H9 (cell line): ENCODE data around the gene NOX1. TPM values are rescaled to one million over a fixed set of nuclear protein-coding genes. Genes with fewer than 3 reads are reported as not detected.

Experiments
- DNase-seq: peaks from one replicate; pipeline ENCODE4 v3.0.0-alpha.2; 2017
- H2AFZ ChIP-seq: one replicate; pipeline ENCODE4 v1.6.1; 2013; ENCODE audit warnings: mild to moderate bottlenecking, low read length, control low read depth, moderate library complexity
- H2AK5ac ChIP-seq: 2 replicates; pipeline ENCODE4 v1.6.1; 2013; ENCODE audit warnings: low read length, control low read depth, mixed read lengths; ENCODE audit not compliant: insufficient read length
- H2BK120ac ChIP-seq: one replicate; pipeline ENCODE4 v1.6.1; 2013; ENCODE audit warnings: low read depth, mild to moderate bottlenecking, low read length, control low read depth, inconsistent platforms; ENCODE audit not compliant: poor library complexity, severe bottlenecking
- H2BK12ac ChIP-seq: 2 replicates; pipeline ENCODE4 v1.6.1; 2013; ENCODE audit warnings: low read length, control low read depth, mixed read lengths, low read depth; ENCODE audit not compliant: insufficient read length
- H2BK15ac ChIP-seq: 2 replicates; pipeline ENCODE4 v1.6.1; 2013; ENCODE audit warnings: low read depth, low read length, control low read depth
- H2BK20ac ChIP-seq: one replicate; pipeline ENCODE4 v1.6.1; 2013; ENCODE audit warnings: low read depth, mild to moderate bottlenecking, low read length, control low read depth, inconsistent platforms; ENCODE audit not compliant: poor library complexity, severe bottlenecking
- H2BK5ac ChIP-seq: 2 replicates; pipeline ENCODE4 v1.6.1; 2013; ENCODE audit warnings: low read length, control low read depth, mixed read lengths; ENCODE audit not compliant: insufficient read length
- H3K14ac ChIP-seq: 2 replicates; pipeline ENCODE4 v1.6.1; 2013; ENCODE audit warnings: low read length, control low read depth; ENCODE audit not compliant: insufficient read depth
- H3K18ac ChIP-seq: 2 replicates; pipeline ENCODE4 v1.6.1; 2013; ENCODE audit warnings: low read depth, mild to moderate bottlenecking, mixed read lengths, low read length, control low read depth; ENCODE audit not compliant: insufficient read length
- H3K23ac ChIP-seq: 2 replicates; pipeline ENCODE4 v1.6.1; 2013; ENCODE audit warnings: low read length, control low read depth, mixed read lengths, low read depth; ENCODE audit not compliant: insufficient read length
- H3K23me2 ChIP-seq: 2 replicates; pipeline ENCODE4 v1.6.1; 2013; ENCODE audit warnings: low read depth, mild to moderate bottlenecking, mixed read lengths, low read length, control low read depth; ENCODE audit not compliant: insufficient read length, poor library complexity, severe bottlenecking
- H3K27ac ChIP-seq: 2 replicates; pipeline ENCODE4 v1.5.1; 2013; ENCODE audit warnings: low read length, control low read depth, mixed read lengths, low read depth; ENCODE audit not compliant: insufficient read length
- H3K27me3 ChIP-seq: 2 replicates; pipeline ENCODE4 v1.6.1; 2013; ENCODE audit warnings: low read length, control low read depth, inconsistent platforms; ENCODE audit not compliant: insufficient read depth
- H3K4ac ChIP-seq: 2 replicates; pipeline ENCODE4 v1.6.1; 2013; ENCODE audit warnings: low read depth, mild to moderate bottlenecking, control low read depth, inconsistent platforms, low read length, moderate library complexity
- H3K4me1 ChIP-seq: 2 replicates; pipeline ENCODE4 v1.6.1; 2013; ENCODE audit warnings: low read length, control low read depth, inconsistent platforms; ENCODE audit not compliant: insufficient read depth
- H3K4me2 ChIP-seq: 2 replicates; pipeline ENCODE4 v1.6.1; 2013; ENCODE audit warnings: low read length, control low read depth, mixed read lengths; ENCODE audit not compliant: insufficient read length, insufficient read depth
- H3K56ac ChIP-seq: 2 replicates; pipeline ENCODE4 v1.6.1; 2013; ENCODE audit warnings: low read depth, mild to moderate bottlenecking, mixed read lengths, low read length, control low read depth; ENCODE audit not compliant: insufficient read length
- H3K79me1 ChIP-seq: 2 replicates; pipeline ENCODE4 v1.6.1; 2013; ENCODE audit warnings: low read depth, mild to moderate bottlenecking, moderate library complexity, low read length, control low read depth, inconsistent platforms; ENCODE audit not compliant: insufficient read depth, poor library complexity, severe bottlenecking
- H3K79me2 ChIP-seq: 2 replicates; pipeline ENCODE4 v1.6.1; 2013; ENCODE audit warnings: low read length, control low read depth, inconsistent platforms; ENCODE audit not compliant: insufficient read depth
- H3K9ac ChIP-seq: 2 replicates; pipeline ENCODE4 v1.6.1; 2013; ENCODE audit warnings: low read length, control low read depth, mixed read lengths; ENCODE audit not compliant: insufficient read length; ENCODE audit errors: extremely low read depth
- H3K9me3 ChIP-seq: one replicate; pipeline ENCODE4 v1.6.1; 2013; ENCODE audit warnings: low read depth, low read length, inconsistent platforms; ENCODE audit not compliant: control insufficient read depth
- H3T11ph ChIP-seq: one replicate; pipeline ENCODE4 v1.6.1; 2013; ENCODE audit warnings: mild to moderate bottlenecking, low read length, control low read depth, inconsistent platforms
- H4K20me1 ChIP-seq: one replicate; pipeline ENCODE4 v1.6.1; 2013; ENCODE audit not compliant: control insufficient read depth, insufficient read length, insufficient read depth
- H4K5ac ChIP-seq: 2 replicates; pipeline ENCODE4 v1.6.1; 2013; ENCODE audit warnings: low read depth, mild to moderate bottlenecking, mixed read lengths, low read length, control low read depth; ENCODE audit not compliant: insufficient read length
- H4K8ac ChIP-seq: replicated peaks from 2 replicates; pipeline ENCODE4 v1.6.1; 2013; ENCODE audit warnings: low read length, control low read depth, mixed read lengths, low read depth; ENCODE audit not compliant: insufficient read length
- H4K91ac ChIP-seq: 2 replicates; pipeline ENCODE4 v1.6.1; 2013; ENCODE audit warnings: low read depth, mild to moderate bottlenecking, moderate library complexity, mixed read lengths, low read length, control low read depth; ENCODE audit not compliant: insufficient read length
- H3K27ac Mint-ChIP-seq, 3 experiments: 2 replicates in 2 of 3; 3 replicates in 1 of 3; pipeline ENCODE4 v1.8.0; 2020 to 2021; ENCODE audit warnings: mixed read lengths in 3 of 3, mild to moderate bottlenecking in 1 of 3, moderate library complexity in 1 of 3
- H3K27me3 Mint-ChIP-seq: 2 replicates; pipeline ENCODE4 v1.8.0; 2021; ENCODE audit warnings: low read depth, mild to moderate bottlenecking, moderate library complexity, mixed read lengths
- H3K36me3 Mint-ChIP-seq, 3 experiments: 2 replicates in 2 of 3; 3 replicates in 1 of 3; pipeline ENCODE4 v1.8.0; 2020 to 2021; ENCODE audit warnings: low read depth in 3 of 3, mixed read lengths in 3 of 3; ENCODE audit not compliant: insufficient read depth in 1 of 3
- H3K4me1 Mint-ChIP-seq, 2 experiments: 2 replicates each; pipeline ENCODE4 v1.8.0; 2020; ENCODE audit warnings: mixed read lengths in 2 of 2
- H3K4me3 Mint-ChIP-seq, 2 experiments: 2 replicates in 1 of 2; 3 replicates in 1 of 2; pipeline ENCODE4 v1.8.0; 2020 to 2021; ENCODE audit warnings: mild to moderate bottlenecking in 2 of 2, mixed read lengths in 2 of 2, moderate library complexity in 1 of 2
- H3K9me3 Mint-ChIP-seq, 2 experiments: 2 replicates in 1 of 2; 3 replicates in 1 of 2; pipeline ENCODE4 v1.8.0; 2020; ENCODE audit warnings: mild to moderate bottlenecking in 2 of 2, mixed read lengths in 2 of 2, moderate library complexity in 1 of 2
- CTCF ChIP-seq: fragments of 200-600 bp; sonication (generic); conservative IDR thresholded peaks from 3 replicates; pipeline ENCODE4 v1.8.0; 2021; ENCODE audit warnings: antibody characterized with exemption, mild to moderate bottlenecking
- WGBS: extraction: QIAGEN DNeasy Blood & Tissue Kit; methylation state at CpG from one replicate; pipeline ENCODE4 v1.1.7; 2013; ENCODE audit warnings: missing lambda C conversion rate, low lambda C conversion rate, mixed read lengths; ENCODE audit not compliant: insufficient read length; ENCODE audit errors: extremely low coverage; 5-methylcytosine and 5-hydroxymethylcytosine counted together
- total RNA-seq: library from RNA; stranded (reverse); gene quantifications from 2 replicates; pipeline ENCODE4 v1.2.1, GENCODE V29; 2021

NOX1 gene
- total RNA-seq, 1 experiment from 2014 or later: not detected

- H2BK5ac ChIP-seq: no peak overlapping the region
- peaks cover under 1% of the 10 kb centered on the region; the same call in 1 of the 2 replicates for H3K27me3 Mint-ChIP-seq
- no peaks in the 10 kb centered on the region for H3K27me3 ChIP-seq
- H4K5ac ChIP-seq: no peak overlapping the region
- H3K36me3 Mint-ChIP-seq: no peaks in the 10 kb centered on the region; a peak in 1 of 7 replicates
- no peak overlapping the region for H3K14ac ChIP-seq
- H3K9me3 Mint-ChIP-seq: peaks cover 64 to 66% of the 10 kb centered on the region in 2 experiments
- H2AFZ ChIP-seq: no peak overlapping the region
- H4K91ac ChIP-seq: no peak overlapping the region
- H3K4ac ChIP-seq: no peak overlapping the region
- H3K56ac ChIP-seq: no peak overlapping the region
- no peak overlapping the region for H3K27ac Mint-ChIP-seq
- H3K4me2 ChIP-seq: no peak overlapping the region
- no peak overlapping the region for H2BK20ac ChIP-seq
- no peak overlapping the region for H4K8ac ChIP-seq
- H3K9ac ChIP-seq: no peak overlapping the region
- DNase-seq: no peak
- no peak overlapping the region for H3T11ph ChIP-seq
- H2BK120ac ChIP-seq: no peak overlapping the region
- H3K23me2 ChIP-seq: no peaks in the 10 kb centered on the region
- no peaks in the 10 kb centered on the region for H3K79me2 ChIP-seq
- no peak overlapping the region for H3K4me3 Mint-ChIP-seq
- H3K23ac ChIP-seq: no peak overlapping the region
- no peak overlapping the region for H3K18ac ChIP-seq
- no peak overlapping the region for H2BK15ac ChIP-seq
- H3K79me1 ChIP-seq: no peaks in the 10 kb centered on the region
- TF ChIP-seq CTCF: no peak
- no peak overlapping the region for H3K27ac ChIP-seq
- no peak overlapping the region for H2AK5ac ChIP-seq
- H3K9me3 ChIP-seq: peaks cover 33% of the 10 kb centered on the region
- no peaks in the 10 kb centered on the region for H4K20me1 ChIP-seq
- WGBS: no CpG with 5 or more reads among the region's 6 CpGs
- H2BK12ac ChIP-seq: no peak overlapping the region
- no peaks in the 10 kb centered on the region for H3K4me1 Mint-ChIP-seq
- H3K4me1 ChIP-seq: no peaks in the 10 kb centered on the region
Observed at GRCh38 chrX:100863326-100863864, 10.8 kb downstream of the NOX1 start.
